Measurements from ENCODE around the gene PRRG4. TPM values are rescaled to one million over a fixed set of nuclear protein-coding genes. Genes with fewer than 3 reads are reported as not detected.

PRRG4 gene
- total and polyA plus RNA-seq, 2 of the 13 experiments (the other 11 are each of a cell fraction or from before 2014, with no cell fraction given): 0.24 to 0.95 TPM

- no peak for TF ChIP-seq MAZ (IDR thresholded peaks at IDR 0.05; ENCODE audit: borderline replicate concordance, low read depth, low read length)
- TF ChIP-seq MAZ (CRISPR knock-in tag; IDR thresholded peaks at IDR 0.05; ENCODE audit: low read depth): 0 out of 2 replicates have a peak, but pooled peaks have one; percentile 39
- no peak for TF ChIP-seq ZNF256 (CRISPR knock-in tag; conservative IDR thresholded peaks at IDR 0.05)
- TF ChIP-seq ZNF737 (CRISPR knock-in tag; IDR thresholded peaks at IDR 0.05; ENCODE audit: borderline replicate concordance): no peak
- no peak for TF ChIP-seq LRRFIP1 (CRISPR knock-in tag; conservative IDR thresholded peaks at IDR 0.05)
- no peak for TF ChIP-seq ZSCAN25 (CRISPR knock-in tag; IDR thresholded peaks at IDR 0.05)
- TF ChIP-seq NFKB2 (CRISPR knock-in tag; IDR thresholded peaks at IDR 0.05; ENCODE audit: borderline replicate concordance): peak; percentile 64; the same call in 1 of the 2 replicates
- TF ChIP-seq U2AF2 (IDR thresholded peaks at IDR 0.05; ENCODE audit: low read depth, low read length): no peak
- TF ChIP-seq IKZF5 (CRISPR knock-in tag; IDR thresholded peaks at IDR 0.05): no peak
- TF ChIP-seq ZNF788 (CRISPR knock-in tag; IDR thresholded peaks at IDR 0.05; ENCODE audit: borderline replicate concordance): no peak
- no peak for TF ChIP-seq MAFG (CRISPR knock-in tag; IDR thresholded peaks at IDR 0.05)
- 0 out of 2 replicates have a peak, but pooled peaks have one; percentile 20 for TF ChIP-seq ZNF710 (CRISPR knock-in tag; IDR thresholded peaks at IDR 0.05; ENCODE audit: borderline replicate concordance)
- no peak for TF ChIP-seq ZNF597 (CRISPR knock-in tag; IDR thresholded peaks at IDR 0.05)
- no peak; the same call in 1 of the 2 replicates for TF ChIP-seq XBP1 (CRISPR knock-in tag; IDR thresholded peaks at IDR 0.05)
- no peak for TF ChIP-seq ZNF720 (CRISPR knock-in tag; IDR thresholded peaks at IDR 0.05)
- TF ChIP-seq KAT2B (IDR thresholded peaks at IDR 0.05; ENCODE audit: borderline replicate concordance, low read depth, low read length): no peak
- no peak for TF ChIP-seq ELF1 (CRISPR knock-in tag; IDR thresholded peaks at IDR 0.05)
- no peak for TF ChIP-seq GATA4 (IDR thresholded peaks at IDR 0.05; ENCODE audit: borderline replicate concordance, low read depth)
- no peak for TF ChIP-seq ZNF672 (CRISPR knock-in tag; IDR thresholded peaks at IDR 0.05)
- TF ChIP-seq ZNF761 (CRISPR knock-in tag; conservative IDR thresholded peaks at IDR 0.05): no peak
- TF ChIP-seq REL (CRISPR knock-in tag; conservative IDR thresholded peaks at IDR 0.05): no peak
These were observed 62.8 kb downstream of the PRRG4 start, which contains the start of gene QSER1 (continued) for GRCh38 chr11:32892355-32893092.
